Stomach (tissue), 9 donors: Measurements from ENCODE around the gene TBC1D1. TPM values are rescaled to one million over a fixed set of nuclear protein-coding genes. Genes with fewer than 3 reads are reported as not detected.

Source experiments
- DNase-seq, 2 donors: peaks; one replicate each; pipeline versions ENCODE4 v3.0.0 to v3.0.0-alpha.2; 2013 to 2019
- H3K27ac ChIP-seq, 5 donors: fragments of 200-600 bp in 4 of 5; sonication (generic) in 4 of 5; one replicate each; pipeline ENCODE4 v1.5.1; 2013 to 2019; ENCODE audit warnings: mild to moderate bottlenecking in 1 of 5, moderate library complexity in 1 of 5
- H3K27me3 ChIP-seq, 3 donors: fragments of 200-600 bp; sonication (generic); one replicate each; pipeline ENCODE4 v1.5.1; 2017 to 2019; ENCODE audit warnings: mixed run types in 1 of 3
- H3K36me3 ChIP-seq, 4 donors: fragments of 200-600 bp; sonication (generic); 1 replicate in 3 of 4; 2 replicates in 1 of 4; pipeline ENCODE4 v1.5.1; 2016 to 2019
- H3K4me1 ChIP-seq, 4 donors: fragments of 200-600 bp; sonication (generic); one replicate each; pipeline ENCODE4 v1.5.1; 2016 to 2019
- H3K4me3 ChIP-seq, 4 donors: fragments of 200-600 bp; sonication (generic) in 3 of 4; one replicate each; pipeline ENCODE4 v1.5.1; 2016 to 2019; ENCODE audit warnings: mild to moderate bottlenecking in 1 of 4
- H3K9me3 ChIP-seq, 4 donors: fragments of 200-600 bp; sonication (generic); one replicate each; pipeline ENCODE4 v1.5.1; 2016 to 2019
- EP300 ChIP-seq: sonication (generic); formaldehyde crosslinking; IDR thresholded peaks from one replicate; pipeline ENCODE4 v1.6.1; 2017; ENCODE audit warnings: antibody characterized with exemption
- POLR2A ChIP-seq, 4 donors: fragments of 450-650 bp; IDR thresholded peaks; one replicate each; pipeline ENCODE4 v1.6.1; 2016; ENCODE audit warnings: antibody characterized with exemption in 4 of 4, control low read depth in 2 of 4, mild to moderate bottlenecking in 1 of 4, moderate library complexity in 1 of 4
- POLR2AphosphoS5 ChIP-seq, 3 donors: sonication (generic); formaldehyde crosslinking; IDR thresholded peaks; one replicate each; pipeline ENCODE4 v1.6.1; 2016; ENCODE audit warnings: antibody characterized with exemption in 3 of 3
- WGBS, 5 donors: extraction: QIAGEN DNeasy Blood & Tissue Kit in 3 of 5; methylation state at CpG; one replicate each; pipeline versions ENCODE4 v1.1.5 to v1.1.7; 2013 to 2018; 5-methylcytosine and 5-hydroxymethylcytosine counted together
- intact Hi-C: fragments of 100-400 bp; cut with DNase I; formaldehyde crosslinking; loops from one replicate; pipeline ENCODE4 v1.15.1; 2023; ENCODE audit warnings: low total_unique reads
- polyA plus RNA-seq, 3 donors: library from polyadenylated mRNA; stranded (reverse); fragments of 200-250 nt; gene quantifications; one replicate each; pipeline ENCODE4 v1.2.3, GENCODE V29; 2013
- total RNA-seq, 5 donors: library from RNA; depleted of rRNA; stranded (reverse); fragments of >200 nt; gene quantifications; one replicate each; pipeline versions ENCODE4 v1.1.0 to v1.2.3, GENCODE V29; 2014 to 2016
- TF ChIP-seq, protein P1 (sequence below), 7 experiments: fragments of 450-650 bp in 4 of 7; fragments of 200-600 bp in 3 of 7; sonication (generic) in 3 of 7; IDR thresholded peaks; one replicate each; pipeline ENCODE4 v1.5.1; 2016 to 2019; ENCODE audit warnings: antibody characterized with exemption in 7 of 7, control low read depth in 2 of 7, mild to moderate bottlenecking in 1 of 7
- donor health status: healthy with polysubstance abuse.
- donor health status: Bipolar disorder and iron deficiency.
- donor health status: healthy.

Gene TBC1D1
- total and polyA plus RNA-seq, 8 donors, result 18.8 to 165 (median 49.5) TPM

DNA sequence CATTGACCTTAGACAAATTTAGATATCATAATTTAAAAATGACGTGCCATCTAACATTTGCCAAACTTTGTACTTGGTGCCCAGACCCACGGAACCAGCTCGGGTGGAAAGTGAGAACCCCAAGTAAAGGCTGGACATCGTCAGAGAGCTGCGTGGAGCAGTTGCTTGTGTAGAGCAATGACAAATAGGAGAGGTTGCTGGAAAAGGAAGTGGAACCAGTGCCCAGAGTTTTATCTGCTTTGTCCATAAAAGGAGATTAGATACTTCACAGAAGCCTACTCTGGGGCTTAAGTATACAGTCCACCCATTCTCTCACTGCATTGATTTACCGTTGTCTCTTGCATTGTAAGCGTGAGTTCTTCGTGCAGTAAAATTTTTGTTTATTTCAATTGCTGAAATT, 5.4 kb upstream of the TBC1D1 start:
- Histone ChIP-seq H3K27ac (peak overlapping the region in 4 of 5 donors; percentile 33 to 97 (median 74)), H3K27me3 (peaks cover 0 to 54% (median 8%) of the 10 kb centered on the region in 3 donors), H3K9me3 (no peaks in the 10 kb centered on the region), H3K4me1 (peaks cover 6 to 32% (median 22%) of the 10 kb centered on the region in 4 donors), H3K4me3 (no peak overlapping the region), H3K36me3 (no peaks in the 10 kb centered on the region)
- intact Hi-C loops, result loop anchor here (5.0 to 10.0 kb wide), 2 partner anchors 61 to 92 kb away; partner anchors contain the start of gene PGM2
- peak in 1 of 2 donors; percentile 81 for DNase-seq
- peak; percentile 71 to 82 (median 74) for TF ChIP-seq POLR2AphosphoS5 (IDR thresholded peaks at IDR 0.05)
- no peak for TF ChIP-seq EP300
- 17 to 28% (median 24%) methylated on average over 8 of the region's 8 CpGs for WGBS, 5 donors

DNA sequence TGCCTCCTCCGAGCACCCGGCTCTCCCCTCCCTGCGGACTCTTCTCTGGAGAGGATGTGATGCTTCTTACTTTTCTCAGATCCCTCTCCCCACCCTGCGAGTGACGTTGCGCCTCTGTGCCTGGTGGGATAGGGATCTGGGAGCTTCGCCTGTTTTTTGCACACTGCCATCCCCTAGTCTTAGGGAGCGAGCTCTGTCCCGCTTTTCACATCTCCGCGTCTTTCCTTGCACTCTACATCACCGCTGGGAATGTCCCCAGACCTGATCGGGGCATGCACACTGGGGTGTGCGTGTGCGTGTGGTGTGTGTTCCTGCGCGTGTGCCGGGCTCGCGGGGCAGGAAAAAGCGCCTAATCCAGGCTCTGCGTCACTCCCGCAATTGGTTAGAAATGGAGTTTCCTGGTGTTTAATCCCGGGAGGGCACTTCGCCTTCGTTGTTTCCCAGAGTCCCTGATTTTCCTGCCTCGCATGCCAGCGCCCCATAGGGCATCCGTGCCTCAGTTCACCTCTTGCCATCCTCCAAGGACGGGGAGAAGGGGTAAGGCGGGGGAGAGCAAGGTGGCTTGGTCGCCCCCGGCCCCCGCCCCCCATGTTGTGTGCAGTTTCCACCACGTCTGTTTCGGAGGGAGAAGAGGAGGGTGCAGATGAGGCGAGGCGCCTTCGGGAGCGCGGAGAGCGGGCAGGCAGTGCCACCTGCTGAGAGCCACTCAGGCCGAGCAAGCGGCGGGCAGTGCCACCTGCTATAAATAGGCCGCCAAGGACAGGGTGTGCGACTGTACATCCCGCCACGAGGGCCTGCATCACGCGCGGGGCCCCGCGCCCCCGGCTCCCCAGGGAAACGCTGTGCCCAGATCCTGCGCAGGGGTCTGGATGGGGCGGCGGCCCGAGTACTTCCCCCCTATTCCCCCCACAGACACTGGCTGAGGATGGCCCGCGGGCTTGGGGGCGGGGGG, 759 bp upstream of the TBC1D1 start:
- H3K4me3 ChIP-seq, result peak overlapping the region; percentile 76 to 94 (median 90)
- intact Hi-C loops, result loop anchor here (5.0 to 10.0 kb wide), 2 partner anchors 65 to 87 kb away; partner anchors contain the start of gene PGM2
- H3K36me3 ChIP-seq, result no peaks in the 10 kb centered on the region
- peak; percentile 75 to 83 for DNase-seq
- peaks cover 0 to 44% (median 9%) of the 10 kb centered on the region in 3 donors for H3K27me3 ChIP-seq
- TF ChIP-seq EP300 (peak; percentile 4), POLR2A (IDR thresholded peaks at IDR 0.05) (no peak), POLR2AphosphoS5 (IDR thresholded peaks at IDR 0.05) (peak; percentile 50 to 81 (median 58))
- TF ChIP-seq, protein P1, sequence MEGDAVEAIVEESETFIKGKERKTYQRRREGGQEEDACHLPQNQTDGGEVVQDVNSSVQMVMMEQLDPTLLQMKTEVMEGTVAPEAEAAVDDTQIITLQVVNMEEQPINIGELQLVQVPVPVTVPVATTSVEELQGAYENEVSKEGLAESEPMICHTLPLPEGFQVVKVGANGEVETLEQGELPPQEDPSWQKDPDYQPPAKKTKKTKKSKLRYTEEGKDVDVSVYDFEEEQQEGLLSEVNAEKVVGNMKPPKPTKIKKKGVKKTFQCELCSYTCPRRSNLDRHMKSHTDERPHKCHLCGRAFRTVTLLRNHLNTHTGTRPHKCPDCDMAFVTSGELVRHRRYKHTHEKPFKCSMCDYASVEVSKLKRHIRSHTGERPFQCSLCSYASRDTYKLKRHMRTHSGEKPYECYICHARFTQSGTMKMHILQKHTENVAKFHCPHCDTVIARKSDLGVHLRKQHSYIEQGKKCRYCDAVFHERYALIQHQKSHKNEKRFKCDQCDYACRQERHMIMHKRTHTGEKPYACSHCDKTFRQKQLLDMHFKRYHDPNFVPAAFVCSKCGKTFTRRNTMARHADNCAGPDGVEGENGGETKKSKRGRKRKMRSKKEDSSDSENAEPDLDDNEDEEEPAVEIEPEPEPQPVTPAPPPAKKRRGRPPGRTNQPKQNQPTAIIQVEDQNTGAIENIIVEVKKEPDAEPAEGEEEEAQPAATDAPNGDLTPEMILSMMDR (IDR thresholded peaks at IDR 0.05), result peak in 2 of 7 experiments; percentile 15 to 17
- H3K4me1 ChIP-seq, result peaks cover 14 to 51% (median 31%) of the 10 kb centered on the region in 4 donors
- 11 to 19% (median 13%) methylated on average over 43 to 63 of the region's 63 CpGs for WGBS, 5 donors
- peak overlapping the region; percentile 68 to 97 (median 85) for H3K27ac ChIP-seq
- no peaks in the 10 kb centered on the region for H3K9me3 ChIP-seq

DNA sequence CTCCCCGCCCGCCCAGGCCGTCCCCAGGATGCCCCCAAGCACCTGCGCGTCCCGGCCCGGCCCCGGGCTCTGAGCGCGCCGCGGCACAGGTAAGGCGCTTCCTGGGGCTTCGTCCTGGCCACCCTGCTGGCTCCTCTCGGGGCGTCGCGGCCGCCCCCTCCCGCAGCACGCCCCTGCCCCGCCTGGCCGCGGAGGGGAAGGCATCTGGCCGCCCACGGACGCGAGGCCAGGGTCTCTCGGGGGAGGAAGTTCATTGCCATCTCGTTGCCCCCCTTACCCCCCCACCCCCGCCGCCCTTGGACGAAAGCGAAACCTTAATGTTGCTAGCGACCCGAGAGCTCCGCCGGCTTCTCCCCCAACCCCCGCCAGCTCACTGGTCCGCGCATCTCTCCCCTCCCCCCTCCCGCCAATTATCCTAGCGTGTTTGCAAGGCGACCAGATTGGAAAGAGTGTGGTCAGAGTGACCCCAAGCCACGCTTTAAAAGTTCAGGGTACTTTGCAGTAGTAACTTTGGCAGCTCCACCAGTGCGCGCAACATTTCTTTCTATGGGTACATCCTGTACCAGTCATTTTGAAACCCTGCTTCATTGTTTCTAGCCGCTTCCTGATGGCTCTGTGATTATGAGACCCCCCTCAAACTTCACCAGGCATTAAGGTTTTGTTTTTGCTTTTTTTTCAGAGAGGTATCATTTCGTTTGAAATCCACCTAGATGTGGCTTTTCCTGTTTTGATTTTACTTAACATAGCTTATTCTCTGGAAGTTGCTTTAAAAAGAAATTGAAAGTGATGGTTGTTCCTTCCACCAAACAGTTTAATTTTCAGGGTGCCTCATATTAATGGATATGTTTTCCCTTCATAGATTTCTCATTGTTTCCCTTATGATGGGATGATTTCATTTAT, 626 bp downstream of the TBC1D1 start:
- H3K4me3 ChIP-seq, result peak overlapping the region; percentile 76 to 94 (median 90)
- H3K9me3 ChIP-seq, result no peaks in the 10 kb centered on the region
- peak; percentile 33 to 77 for DNase-seq
- peak overlapping the region; percentile 68 to 97 (median 85) for H3K27ac ChIP-seq
- no peaks in the 10 kb centered on the region for H3K36me3 ChIP-seq
- 0 to 2% (median 1%) methylated on average over 11 to 49 of the region's 49 CpGs for WGBS, 5 donors
- TF ChIP-seq, protein P1 (IDR thresholded peaks at IDR 0.05), result no peak
- peak in 2 of 3 donors; percentile 10 to 68 for TF ChIP-seq POLR2AphosphoS5 (IDR thresholded peaks at IDR 0.05)
- intact Hi-C loops, result no loop called here
- H3K27me3 ChIP-seq, result peaks cover 0 to 39% (median 9%) of the 10 kb centered on the region in 3 donors
- H3K4me1 ChIP-seq, result peaks cover 14 to 52% (median 30%) of the 10 kb centered on the region in 4 donors

DNA sequence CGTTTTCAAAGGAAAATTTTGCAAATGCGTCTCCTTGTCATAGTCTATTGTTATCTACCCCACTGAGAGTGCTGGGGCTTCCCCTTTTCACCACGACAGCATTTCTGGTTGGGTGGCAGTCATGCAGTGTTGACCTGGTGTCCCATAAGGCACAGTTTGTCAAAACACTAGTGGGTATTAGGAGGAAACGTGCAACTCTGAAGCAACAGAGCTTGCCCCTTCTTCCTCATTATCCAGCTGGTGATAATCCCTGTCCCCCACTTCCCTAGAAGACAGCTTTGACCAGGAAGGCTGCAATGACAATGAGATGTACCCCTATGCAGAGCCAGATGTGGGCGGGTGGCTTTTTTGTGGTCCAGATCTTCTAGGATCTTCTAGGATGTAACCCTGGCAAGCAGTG, 1.8 kb downstream of the TBC1D1 start:
- H3K27ac ChIP-seq, result peak overlapping the region in 3 of 5 donors; percentile 84 to 97 (median 89)
- 42 to 60% (median 53%) methylated on average over 5 of the region's 5 CpGs for WGBS, 5 donors

More for the DNA sequence above, 1.8 kb downstream of the TBC1D1 start:
- Histone ChIP-seq H3K9me3 (no peaks in the 10 kb centered on the region), H3K4me1 (peaks cover 14 to 56% (median 34%) of the 10 kb centered on the region in 4 donors), H3K27me3 (peaks cover 0 to 28% (median 9%) of the 10 kb centered on the region in 3 donors), H3K4me3 (peak overlapping the region in 3 of 4 donors; percentile 76 to 94 (median 89)), H3K36me3 (no peaks in the 10 kb centered on the region)
- intact Hi-C loops, result no loop called here
- no peak for TF ChIP-seq POLR2A (IDR thresholded peaks at IDR 0.05)
- TF ChIP-seq EP300, result no peak
- TF ChIP-seq POLR2AphosphoS5 (IDR thresholded peaks at IDR 0.05), result no peak
- TF ChIP-seq, protein P1 (IDR thresholded peaks at IDR 0.05), result no peak
- peak in 1 of 2 donors; percentile 34 for DNase-seq
